Measurements from ENCODE around the gene ZNF644.
"Not testable (repeated sequence)": the region's sequence is repeated elsewhere in the genome, so short reads cannot be mapped to it uniquely, and the experiment has no call there.

ZNF644 gene

DNA sequence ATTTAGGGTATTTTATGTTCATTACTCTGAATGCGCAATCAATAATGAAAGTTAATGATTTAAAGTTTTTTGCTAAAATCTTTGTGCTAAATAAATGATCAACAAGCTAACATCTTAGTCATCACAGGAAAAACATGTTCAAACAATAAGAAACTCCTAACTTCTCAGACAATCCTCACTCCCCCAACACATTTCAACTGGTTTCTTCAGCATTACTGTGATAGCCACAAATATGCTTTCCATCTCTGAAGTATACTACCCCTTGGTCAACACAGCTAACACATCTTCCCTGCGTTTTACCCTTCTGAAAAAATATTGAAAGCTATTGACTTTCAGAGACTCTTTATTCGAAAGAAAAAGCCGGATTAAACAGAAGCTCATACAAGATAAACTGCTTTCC lies 85.8 kb downstream of the ZNF644 start:
- no peak overlapping the region for H3K27ac ChIP-seq (ENCODE audit: low read depth, low read length)
- H3K27me3 ChIP-seq (ENCODE audit: insufficient read depth, low read length): no peaks in the 10 kb centered on the region
- H3K79me2 ChIP-seq (ENCODE audit: control insufficient read depth, insufficient read depth, low read length, unreplicated experiment): peaks cover 50% of the 10 kb centered on the region
- no peaks in the 10 kb centered on the region for H3K4me1 ChIP-seq (ENCODE audit: control insufficient read depth, insufficient read depth, low read length, unreplicated experiment)
- no peak overlapping the region for H2AFZ ChIP-seq (ENCODE audit: low read length, unreplicated experiment)
- H3K4me3 ChIP-seq (ENCODE audit: low read depth, low read length): no peak overlapping the region
- peaks cover 31% of the 10 kb centered on the region for H3K36me3 ChIP-seq (ENCODE audit: insufficient read depth, low read length)

DNA sequence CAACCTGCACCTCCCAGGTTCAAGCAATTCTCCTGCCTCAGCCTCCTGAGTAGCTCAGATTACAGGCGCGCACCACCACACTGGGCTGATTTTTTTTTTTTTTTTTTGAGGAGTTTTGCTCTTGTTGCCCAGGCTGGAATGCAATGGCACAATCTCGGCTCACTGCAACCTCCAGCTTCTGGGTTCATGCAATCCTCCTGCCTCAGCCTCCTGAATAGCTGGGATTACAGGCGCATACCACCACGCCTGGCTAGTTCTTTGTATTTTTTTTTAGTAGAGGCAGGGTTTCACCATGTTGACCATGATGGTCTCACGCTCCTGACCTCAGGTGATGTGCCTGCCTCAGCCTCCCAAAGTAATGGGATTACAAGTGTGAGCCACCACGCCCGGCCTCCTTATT lies 93.6 kb downstream of the ZNF644 start:
- H3K4me3 ChIP-seq (ENCODE audit: low read depth, low read length); H3K36me3 ChIP-seq (ENCODE audit: insufficient read depth, low read length); H2AFZ ChIP-seq (ENCODE audit: low read length, unreplicated experiment); H3K27ac ChIP-seq (ENCODE audit: low read depth, low read length); H3K27me3 ChIP-seq (ENCODE audit: insufficient read depth, low read length): not testable (repeated sequence)
- H3K79me2 ChIP-seq (ENCODE audit: control insufficient read depth, insufficient read depth, low read length, unreplicated experiment): peaks cover 64% of the 10 kb centered on the region
- peaks cover 17% of the 10 kb centered on the region for H3K4me1 ChIP-seq (ENCODE audit: control insufficient read depth, insufficient read depth, low read length, unreplicated experiment)

DNA sequence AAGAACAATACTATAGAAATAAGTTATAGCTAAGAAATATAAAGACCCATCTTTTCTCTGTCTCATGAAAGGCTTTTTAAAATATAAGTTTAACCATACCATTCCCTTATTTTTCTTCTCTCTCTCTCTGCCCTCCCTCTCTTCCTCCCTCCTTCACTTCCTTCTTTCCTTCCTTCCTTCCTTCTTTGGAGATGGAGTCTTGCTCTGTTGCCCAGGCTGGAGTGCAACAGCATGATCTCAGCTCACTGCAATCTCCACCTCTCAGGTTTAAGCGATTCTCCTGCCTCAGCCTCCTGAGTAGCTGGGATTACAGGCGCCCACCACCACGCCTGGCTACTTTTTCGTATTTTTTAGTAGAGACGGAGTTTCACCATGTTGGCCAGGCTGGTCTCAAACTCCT lies 94.2 kb downstream of the ZNF644 start:
- not testable (repeated sequence) for H3K36me3 ChIP-seq (ENCODE audit: insufficient read depth, low read length); H2AFZ ChIP-seq (ENCODE audit: low read length, unreplicated experiment); H3K4me3 ChIP-seq (ENCODE audit: low read depth, low read length); H3K27ac ChIP-seq (ENCODE audit: low read depth, low read length); H3K27me3 ChIP-seq (ENCODE audit: insufficient read depth, low read length)
- Histone ChIP-seq H3K4me1 (ENCODE audit: control insufficient read depth, insufficient read depth, low read length, unreplicated experiment) (peaks cover 17% of the 10 kb centered on the region), H3K79me2 (ENCODE audit: control insufficient read depth, insufficient read depth, low read length, unreplicated experiment) (peaks cover 70% of the 10 kb centered on the region)

DNA sequence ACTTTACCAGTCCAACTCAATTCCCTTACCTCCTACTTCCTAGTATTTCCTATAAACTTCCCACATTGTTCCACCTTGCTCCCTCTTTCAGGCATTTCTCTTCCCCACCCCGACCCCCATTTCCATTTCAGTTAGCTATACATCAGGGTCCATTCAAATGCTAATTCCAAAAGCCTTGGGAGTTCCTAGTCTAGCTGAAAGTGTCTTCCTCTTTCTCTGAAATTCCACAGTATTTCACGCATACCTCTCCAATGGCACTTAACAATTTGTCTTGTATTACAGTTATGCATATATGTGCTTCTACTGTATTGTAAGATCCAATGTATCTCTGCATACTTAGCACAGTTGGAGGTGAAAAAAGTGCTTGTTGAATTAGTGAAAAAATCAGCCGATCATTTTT lies 94.9 kb downstream of the ZNF644 start:
- H3K36me3 ChIP-seq (ENCODE audit: insufficient read depth, low read length): 0 out of 2 replicates have a peak, but pooled peaks cover 3% of the 10 kb centered on the region
- H3K4me1 ChIP-seq (ENCODE audit: control insufficient read depth, insufficient read depth, low read length, unreplicated experiment): peaks cover 17% of the 10 kb centered on the region
- H2AFZ ChIP-seq (ENCODE audit: low read length, unreplicated experiment): no peak overlapping the region
- peaks cover 72% of the 10 kb centered on the region for H3K79me2 ChIP-seq (ENCODE audit: control insufficient read depth, insufficient read depth, low read length, unreplicated experiment)
- H3K27me3 ChIP-seq (ENCODE audit: insufficient read depth, low read length): no peaks in the 10 kb centered on the region
- no peak overlapping the region for H3K27ac ChIP-seq (ENCODE audit: low read depth, low read length)
- H3K4me3 ChIP-seq (ENCODE audit: low read depth, low read length): no peak overlapping the region

DNA sequence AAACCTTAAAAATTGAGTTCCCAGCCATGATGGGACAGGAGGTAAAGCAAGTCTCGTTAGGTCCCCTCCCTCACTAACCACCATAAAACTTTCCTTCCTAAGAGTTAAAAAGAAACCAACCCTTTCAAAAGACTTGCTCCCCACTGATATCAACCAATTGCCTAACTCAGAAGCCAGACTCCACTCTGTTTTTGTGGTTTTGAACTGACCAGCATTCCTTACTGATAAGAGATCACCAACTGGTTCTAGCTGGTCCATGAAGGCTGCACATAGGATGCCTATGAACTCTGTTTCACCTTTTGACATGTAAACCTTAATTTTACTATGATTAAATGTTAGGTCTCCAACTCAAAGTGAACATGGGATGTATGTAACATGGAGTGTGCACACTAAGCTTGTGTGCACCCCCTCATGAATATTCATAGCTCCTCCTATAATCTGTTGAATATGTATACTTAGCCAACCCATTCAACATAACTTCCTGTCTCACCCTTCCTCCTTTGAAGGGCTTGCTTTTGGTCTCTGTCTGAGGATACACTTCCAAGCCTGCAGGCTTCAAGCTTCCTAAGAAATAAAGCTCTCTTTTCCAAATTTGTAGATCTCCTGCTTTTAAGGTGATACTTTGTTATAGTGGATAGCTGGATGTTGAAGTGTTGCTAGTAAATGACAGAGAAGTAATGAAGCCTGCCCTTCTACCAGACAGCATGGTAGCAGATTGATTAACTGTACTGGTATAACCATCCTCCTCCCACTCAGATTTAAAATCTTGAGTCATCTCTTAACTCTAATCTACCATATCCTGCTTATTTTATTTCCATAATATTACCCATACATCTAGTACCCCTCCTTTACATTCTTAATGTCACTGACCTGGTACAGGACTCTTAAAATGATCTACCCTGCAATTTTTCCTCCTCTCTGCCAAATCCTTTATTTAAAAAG lies 95.6 kb downstream of the ZNF644 start:
- H3K4me1 ChIP-seq (ENCODE audit: control insufficient read depth, insufficient read depth, low read length, unreplicated experiment): peaks cover 17% of the 10 kb centered on the region
- no peak overlapping the region for H2AFZ ChIP-seq (ENCODE audit: low read length, unreplicated experiment)
- no peak overlapping the region for H3K4me3 ChIP-seq (ENCODE audit: low read depth, low read length)
- no peaks in the 10 kb centered on the region for H3K27me3 ChIP-seq (ENCODE audit: insufficient read depth, low read length)
- no peak overlapping the region for H3K27ac ChIP-seq (ENCODE audit: low read depth, low read length)
- H3K36me3 ChIP-seq (ENCODE audit: insufficient read depth, low read length): 0 out of 2 replicates have a peak, but pooled peaks cover 3% of the 10 kb centered on the region
- peaks cover 73% of the 10 kb centered on the region for H3K79me2 ChIP-seq (ENCODE audit: control insufficient read depth, insufficient read depth, low read length, unreplicated experiment)

DNA sequence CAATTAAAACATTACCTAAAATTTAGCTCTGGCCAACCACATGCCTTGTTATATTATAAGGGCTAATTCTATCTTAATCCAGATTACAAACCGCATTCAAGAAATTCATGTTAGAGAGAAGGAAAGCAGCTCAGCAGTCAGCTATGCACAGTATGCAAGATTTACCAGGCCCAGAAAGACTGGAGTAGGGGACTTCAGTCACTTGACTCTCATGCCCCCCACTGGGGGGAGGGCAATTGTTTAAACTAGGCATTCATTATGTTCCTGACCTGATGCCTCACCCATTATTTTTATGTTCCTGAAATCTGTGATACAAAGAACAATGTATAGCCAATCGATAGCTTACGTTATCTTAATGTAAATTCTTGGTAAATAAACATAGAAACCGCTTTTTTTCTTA lies 96.9 kb downstream of the ZNF644 start:
- no peak overlapping the region for H2AFZ ChIP-seq (ENCODE audit: low read length, unreplicated experiment)
- H3K79me2 ChIP-seq (ENCODE audit: control insufficient read depth, insufficient read depth, low read length, unreplicated experiment): peaks cover 85% of the 10 kb centered on the region
- no peak overlapping the region for H3K27ac ChIP-seq (ENCODE audit: low read depth, low read length)
- H3K36me3 ChIP-seq (ENCODE audit: insufficient read depth, low read length): 0 out of 2 replicates have a peak, but pooled peaks cover 3% of the 10 kb centered on the region
- no peak overlapping the region for H3K4me3 ChIP-seq (ENCODE audit: low read depth, low read length)
- H3K4me1 ChIP-seq (ENCODE audit: control insufficient read depth, insufficient read depth, low read length, unreplicated experiment): peaks cover 17% of the 10 kb centered on the region
- no peaks in the 10 kb centered on the region for H3K27me3 ChIP-seq (ENCODE audit: insufficient read depth, low read length)

DNA sequence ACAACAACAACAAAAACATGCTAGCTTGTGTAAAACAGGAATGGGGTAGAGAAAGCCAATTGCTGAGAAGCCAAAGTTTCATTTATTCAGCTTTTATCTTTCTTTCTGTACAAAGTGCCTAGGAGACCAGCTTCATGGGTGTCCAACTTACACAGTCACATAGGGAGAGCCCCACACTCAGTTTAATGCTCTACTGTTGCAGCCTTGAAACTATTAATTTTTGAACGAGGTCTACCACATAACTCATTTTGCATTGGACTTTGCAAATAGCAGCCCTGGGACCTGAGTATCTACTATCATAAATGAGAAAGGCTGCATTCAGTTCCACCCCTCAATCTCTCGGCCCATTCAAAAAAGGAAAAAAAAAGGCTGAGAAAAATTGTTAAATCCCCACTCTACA lies 98.8 kb downstream of the ZNF644 start:
- no peak overlapping the region for H3K4me3 ChIP-seq (ENCODE audit: low read depth, low read length)
- H3K79me2 ChIP-seq (ENCODE audit: control insufficient read depth, insufficient read depth, low read length, unreplicated experiment): peaks cover 83% of the 10 kb centered on the region
- H3K36me3 ChIP-seq (ENCODE audit: insufficient read depth, low read length): no peaks in the 10 kb centered on the region
- peaks cover 17% of the 10 kb centered on the region for H3K4me1 ChIP-seq (ENCODE audit: control insufficient read depth, insufficient read depth, low read length, unreplicated experiment)
- H3K27ac ChIP-seq (ENCODE audit: low read depth, low read length): no peak overlapping the region
- H2AFZ ChIP-seq (ENCODE audit: low read length, unreplicated experiment): no peak overlapping the region
- no peaks in the 10 kb centered on the region for H3K27me3 ChIP-seq (ENCODE audit: insufficient read depth, low read length)

DNA sequence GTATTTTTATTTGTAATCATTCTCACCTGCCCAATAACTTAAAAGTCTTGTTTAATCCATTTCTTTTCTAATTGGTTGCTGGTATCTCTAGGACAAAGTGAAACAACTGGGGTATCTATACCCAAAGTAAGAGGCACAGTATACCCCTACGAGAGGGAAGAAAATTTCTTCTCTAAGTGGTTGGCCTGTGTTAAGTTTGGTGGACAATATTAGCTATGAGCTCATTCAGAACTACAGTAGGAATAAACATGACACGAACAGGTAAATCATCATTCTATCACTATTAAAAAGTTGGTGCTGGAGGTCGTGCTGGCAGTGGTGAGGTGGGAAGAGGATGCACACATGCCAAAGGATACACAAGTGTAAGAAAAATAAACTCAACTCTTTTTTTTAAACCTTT lies 99.6 kb downstream of the ZNF644 start:
- peaks cover 17% of the 10 kb centered on the region for H3K4me1 ChIP-seq (ENCODE audit: control insufficient read depth, insufficient read depth, low read length, unreplicated experiment)
- H3K79me2 ChIP-seq (ENCODE audit: control insufficient read depth, insufficient read depth, low read length, unreplicated experiment): peaks cover 81% of the 10 kb centered on the region
- no peaks in the 10 kb centered on the region for H3K36me3 ChIP-seq (ENCODE audit: insufficient read depth, low read length)

DNA sequence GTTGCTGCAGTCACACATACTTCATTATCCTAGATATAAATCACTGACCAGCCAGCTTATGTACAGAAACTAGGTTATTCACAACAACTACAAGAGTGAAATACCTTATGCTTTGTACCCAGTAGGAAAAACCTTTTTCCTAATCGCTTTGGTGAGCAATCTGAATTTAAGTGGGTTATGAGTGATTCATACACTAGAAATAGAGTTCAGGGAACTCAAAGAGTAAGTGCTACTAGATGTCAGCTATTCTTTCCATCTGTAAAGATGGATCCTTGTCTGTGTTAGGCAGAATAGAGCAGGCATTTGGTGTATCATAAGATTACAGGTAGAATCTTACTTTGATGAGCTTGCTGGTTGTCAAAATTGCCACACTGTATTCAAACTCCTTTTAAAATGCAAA lies 101.9 kb downstream of the ZNF644 start:
- Histone ChIP-seq H3K4me3 (ENCODE audit: low read depth, low read length) (no peak overlapping the region), H3K27ac (ENCODE audit: low read depth, low read length) (no peak overlapping the region), H3K36me3 (ENCODE audit: insufficient read depth, low read length) (peaks cover 9% of the 10 kb centered on the region; the same call in 1 of the 2 replicates), H3K27me3 (ENCODE audit: insufficient read depth, low read length) (no peaks in the 10 kb centered on the region), H3K4me1 (ENCODE audit: control insufficient read depth, insufficient read depth, low read length, unreplicated experiment) (peaks cover 5% of the 10 kb centered on the region), H2AFZ (ENCODE audit: low read length, unreplicated experiment) (no peak overlapping the region), H3K79me2 (ENCODE audit: control insufficient read depth, insufficient read depth, low read length, unreplicated experiment) (peaks cover 64% of the 10 kb centered on the region)

More for the DNA sequence above, 99.6 kb downstream of the ZNF644 start:
- Histone ChIP-seq H3K27me3 (ENCODE audit: insufficient read depth, low read length) (no peaks in the 10 kb centered on the region), H3K27ac (ENCODE audit: low read depth, low read length) (no peak overlapping the region), H2AFZ (ENCODE audit: low read length, unreplicated experiment) (no peak overlapping the region), H3K4me3 (ENCODE audit: low read depth, low read length) (peak overlapping the region; percentile 51)

DNA sequence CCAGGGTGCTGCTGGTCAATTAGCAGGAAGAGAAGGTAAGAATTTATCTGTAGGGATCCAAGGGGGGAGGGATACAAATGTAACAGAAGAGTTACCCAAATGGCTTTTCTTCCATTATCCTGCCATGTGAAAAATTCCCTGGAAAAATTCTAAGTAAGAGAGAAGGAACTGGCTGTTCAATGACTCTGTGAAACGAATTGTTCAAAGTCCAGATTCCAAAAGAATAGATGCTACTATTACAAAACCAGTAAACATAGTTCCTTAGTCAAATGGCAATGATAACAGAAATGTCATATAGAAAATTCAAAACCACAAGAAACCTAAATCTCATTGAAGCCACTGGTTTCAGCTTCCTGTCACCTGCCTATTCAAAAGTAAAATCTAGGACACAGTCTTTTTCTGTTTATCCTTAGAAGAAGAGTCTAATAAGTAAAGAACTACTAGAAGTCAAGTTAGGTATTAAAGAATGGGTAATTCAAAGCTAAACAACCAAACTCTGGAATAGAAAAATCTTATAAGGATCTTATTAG lies 102.6 kb downstream of the ZNF644 start:
- no peaks in the 10 kb centered on the region for H3K27me3 ChIP-seq (ENCODE audit: insufficient read depth, low read length)
- no peak overlapping the region for H2AFZ ChIP-seq (ENCODE audit: low read length, unreplicated experiment)
- no peak overlapping the region for H3K27ac ChIP-seq (ENCODE audit: low read depth, low read length)
- H3K36me3 ChIP-seq (ENCODE audit: insufficient read depth, low read length): peaks cover 9% of the 10 kb centered on the region; the same call in 1 of the 2 replicates
- peaks cover 59% of the 10 kb centered on the region for H3K79me2 ChIP-seq (ENCODE audit: control insufficient read depth, insufficient read depth, low read length, unreplicated experiment)
- H3K4me3 ChIP-seq (ENCODE audit: low read depth, low read length): no peak overlapping the region
- H3K4me1 ChIP-seq (ENCODE audit: control insufficient read depth, insufficient read depth, low read length, unreplicated experiment): peaks cover 5% of the 10 kb centered on the region

DNA sequence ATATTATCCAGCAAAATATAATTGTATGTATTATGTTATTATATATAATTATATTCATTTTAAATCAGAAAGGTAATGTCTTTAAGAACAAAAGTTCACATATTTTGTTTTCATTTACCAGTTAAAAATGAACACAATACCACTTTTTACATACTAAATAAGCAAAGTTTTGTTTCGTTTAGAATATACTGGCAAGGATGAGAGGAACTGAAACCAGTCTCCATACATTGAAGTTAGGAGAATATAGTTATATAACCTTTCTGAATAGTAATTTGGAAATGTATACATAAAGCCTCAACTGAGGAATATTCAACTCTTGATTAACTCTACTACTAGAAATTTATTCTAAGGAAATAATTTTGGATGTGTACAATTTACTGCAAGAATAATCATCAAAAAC lies 110.5 kb downstream of the ZNF644 start:
- Histone ChIP-seq H3K79me2 (ENCODE audit: control insufficient read depth, insufficient read depth, low read length, unreplicated experiment) (peaks cover 5% of the 10 kb centered on the region), H3K27ac (ENCODE audit: low read depth, low read length) (no peak overlapping the region), H2AFZ (ENCODE audit: low read length, unreplicated experiment) (no peak overlapping the region), H3K4me1 (ENCODE audit: control insufficient read depth, insufficient read depth, low read length, unreplicated experiment) (no peaks in the 10 kb centered on the region), H3K36me3 (ENCODE audit: insufficient read depth, low read length) (peaks cover 5% of the 10 kb centered on the region; the same call in 1 of the 2 replicates), H3K27me3 (ENCODE audit: insufficient read depth, low read length) (no peaks in the 10 kb centered on the region), H3K4me3 (ENCODE audit: low read depth, low read length) (no peak overlapping the region)

Measured in ACC112 (cell line).